Measurements from ENCODE around the gene PPP1R9B. TPM values are rescaled to one million over a fixed set of nuclear protein-coding genes. Genes with fewer than 3 reads are reported as not detected.

Gene PPP1R9B
- total RNA-seq, 1 experiment from 2014 or later, result 23.0 TPM

DNA sequence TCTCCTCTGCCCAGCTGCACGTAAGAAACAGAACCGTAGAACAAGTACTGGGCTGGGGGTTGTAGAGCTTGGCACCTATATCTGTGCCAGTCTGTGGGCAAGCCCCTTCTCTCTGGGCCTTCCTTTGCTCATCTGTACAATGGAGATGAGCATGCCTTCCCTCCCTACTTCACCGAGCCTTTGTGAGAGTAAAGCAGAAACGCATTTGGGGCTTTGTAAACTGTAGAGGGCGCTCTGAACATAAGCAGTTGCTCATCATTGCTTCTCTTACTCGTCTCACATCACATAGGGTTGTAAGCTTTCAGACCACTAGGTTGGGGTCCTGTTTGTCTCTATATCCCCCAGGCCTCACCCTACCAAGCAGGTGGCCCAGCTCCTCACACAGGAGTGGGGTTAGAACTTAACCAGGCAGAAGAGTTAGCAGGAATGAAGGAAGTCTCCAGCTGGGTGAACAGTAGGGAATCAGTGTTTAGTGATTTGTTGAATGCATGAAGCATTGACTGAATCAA lies 35.6 kb downstream of the PPP1R9B start:
- H3K4me1 ChIP-seq (ENCODE audit: insufficient read depth, low read length), result peaks cover 9% of the 10 kb centered on the region; the same call in 1 of the 2 replicates
- no peak overlapping the region for H3K18ac ChIP-seq (ENCODE audit: insufficient read length, low read depth, low read length)
- H2AFZ ChIP-seq (ENCODE audit: low read length), result no peak overlapping the region
- H4K20me1 ChIP-seq (ENCODE audit: control insufficient read depth, insufficient read depth, insufficient read length), result no peaks in the 10 kb centered on the region
- H2BK5ac ChIP-seq (ENCODE audit: insufficient read length, low read length), result no peak overlapping the region
- H3K27ac ChIP-seq (ENCODE audit: insufficient read length, low read depth, low read length), result no peak overlapping the region
- H2BK12ac ChIP-seq (ENCODE audit: insufficient read length, low read depth, low read length), result no peak overlapping the region
- no peaks in the 10 kb centered on the region; the same call in 1 of the 2 replicates for H3K27me3 ChIP-seq (ENCODE audit: insufficient read depth, low read length)
- no peak overlapping the region for H2BK20ac ChIP-seq (ENCODE audit: low read depth, low read length, poor library complexity, severe bottlenecking)
- H2BK120ac ChIP-seq (ENCODE audit: low read depth, low read length, poor library complexity, severe bottlenecking), result no peak overlapping the region
- no peak overlapping the region for H3T11ph ChIP-seq (ENCODE audit: low read length)
- H3K56ac ChIP-seq (ENCODE audit: insufficient read length, low read depth, low read length), result no peak overlapping the region
- H3K23ac ChIP-seq (ENCODE audit: insufficient read length, low read depth, low read length), result no peak overlapping the region
- H3K9me3 Mint-ChIP-seq, result no peaks in the 10 kb centered on the region; a peak in 1 of 5 replicates
- H3K4me1 Mint-ChIP-seq, result peaks cover 16 to 26% of the 10 kb centered on the region in 2 experiments
- no peak overlapping the region for H2BK15ac ChIP-seq (ENCODE audit: low read depth, low read length)
- H3K79me1 ChIP-seq (ENCODE audit: insufficient read depth, low read depth, low read length, poor library complexity, severe bottlenecking), result no peaks in the 10 kb centered on the region
- H3K4ac ChIP-seq (ENCODE audit: low read depth, low read length), result no peak overlapping the region
- no peak overlapping the region for H4K5ac ChIP-seq (ENCODE audit: insufficient read length, low read depth, low read length)
- no peak overlapping the region for H2AK5ac ChIP-seq (ENCODE audit: insufficient read length, low read length)
- no peaks in the 10 kb centered on the region for H3K9me3 ChIP-seq (ENCODE audit: control insufficient read depth, low read depth, low read length)
- peak; percentile 81 for DNase-seq
- no peaks in the 10 kb centered on the region for H3K79me2 ChIP-seq (ENCODE audit: insufficient read depth, low read length)
- H3K4me3 Mint-ChIP-seq, result peak overlapping the region in 1 of 2 experiments; percentile 10; a peak in 1 of 5 replicates
- WGBS (ENCODE audit: extremely low coverage, insufficient read length, low lambda C conversion rate), result no CpG with 5 or more reads among the region's 6 CpGs
- TF ChIP-seq, protein P1, sequence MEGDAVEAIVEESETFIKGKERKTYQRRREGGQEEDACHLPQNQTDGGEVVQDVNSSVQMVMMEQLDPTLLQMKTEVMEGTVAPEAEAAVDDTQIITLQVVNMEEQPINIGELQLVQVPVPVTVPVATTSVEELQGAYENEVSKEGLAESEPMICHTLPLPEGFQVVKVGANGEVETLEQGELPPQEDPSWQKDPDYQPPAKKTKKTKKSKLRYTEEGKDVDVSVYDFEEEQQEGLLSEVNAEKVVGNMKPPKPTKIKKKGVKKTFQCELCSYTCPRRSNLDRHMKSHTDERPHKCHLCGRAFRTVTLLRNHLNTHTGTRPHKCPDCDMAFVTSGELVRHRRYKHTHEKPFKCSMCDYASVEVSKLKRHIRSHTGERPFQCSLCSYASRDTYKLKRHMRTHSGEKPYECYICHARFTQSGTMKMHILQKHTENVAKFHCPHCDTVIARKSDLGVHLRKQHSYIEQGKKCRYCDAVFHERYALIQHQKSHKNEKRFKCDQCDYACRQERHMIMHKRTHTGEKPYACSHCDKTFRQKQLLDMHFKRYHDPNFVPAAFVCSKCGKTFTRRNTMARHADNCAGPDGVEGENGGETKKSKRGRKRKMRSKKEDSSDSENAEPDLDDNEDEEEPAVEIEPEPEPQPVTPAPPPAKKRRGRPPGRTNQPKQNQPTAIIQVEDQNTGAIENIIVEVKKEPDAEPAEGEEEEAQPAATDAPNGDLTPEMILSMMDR (conservative IDR thresholded peaks at IDR 0.05), result peak; percentile 82
- no peak overlapping the region; a peak in 1 of 7 replicates for H3K27ac Mint-ChIP-seq
- H4K8ac ChIP-seq (replicated peaks; ENCODE audit: insufficient read length, low read depth, low read length), result no peak overlapping the region
- H3K23me2 ChIP-seq (ENCODE audit: insufficient read length, low read depth, low read length, poor library complexity, severe bottlenecking), result no peaks in the 10 kb centered on the region
- H4K91ac ChIP-seq (ENCODE audit: insufficient read length, low read depth, low read length), result no peak overlapping the region
- peaks cover 43% of the 10 kb centered on the region for H3K27me3 Mint-ChIP-seq (ENCODE audit: low read depth)
- H3K9ac ChIP-seq (ENCODE audit: extremely low read depth, insufficient read length, low read length), result no peak overlapping the region
- H3K36me3 Mint-ChIP-seq (ENCODE audit: insufficient read depth in 1 of 3, low read depth in 3 of 3), result peaks cover 0 to 10% (median 0%) of the 10 kb centered on the region in 3 experiments; a peak in 1 of 7 replicates
- no peak overlapping the region for H3K14ac ChIP-seq (ENCODE audit: insufficient read depth, low read length)
- H3K4me2 ChIP-seq (ENCODE audit: insufficient read depth, insufficient read length, low read length), result no peak overlapping the region
